ENCODE data around the gene PPP1R3E. TPM values are rescaled to one million over a fixed set of nuclear protein-coding genes. Genes with fewer than 3 reads are reported as not detected.
A peak's percentile ranks its signal among the peaks of the same experiment; 100 is the strongest.

Gene PPP1R3E
- polyA plus RNA-seq, 5 donors = 18.4 to 24.7 (median 22.0) TPM

- DNase-seq = no peak
Observed at GRCh38 chr14:23323838-23324454, 21.3 kb upstream of the PPP1R3E start.

DNA sequence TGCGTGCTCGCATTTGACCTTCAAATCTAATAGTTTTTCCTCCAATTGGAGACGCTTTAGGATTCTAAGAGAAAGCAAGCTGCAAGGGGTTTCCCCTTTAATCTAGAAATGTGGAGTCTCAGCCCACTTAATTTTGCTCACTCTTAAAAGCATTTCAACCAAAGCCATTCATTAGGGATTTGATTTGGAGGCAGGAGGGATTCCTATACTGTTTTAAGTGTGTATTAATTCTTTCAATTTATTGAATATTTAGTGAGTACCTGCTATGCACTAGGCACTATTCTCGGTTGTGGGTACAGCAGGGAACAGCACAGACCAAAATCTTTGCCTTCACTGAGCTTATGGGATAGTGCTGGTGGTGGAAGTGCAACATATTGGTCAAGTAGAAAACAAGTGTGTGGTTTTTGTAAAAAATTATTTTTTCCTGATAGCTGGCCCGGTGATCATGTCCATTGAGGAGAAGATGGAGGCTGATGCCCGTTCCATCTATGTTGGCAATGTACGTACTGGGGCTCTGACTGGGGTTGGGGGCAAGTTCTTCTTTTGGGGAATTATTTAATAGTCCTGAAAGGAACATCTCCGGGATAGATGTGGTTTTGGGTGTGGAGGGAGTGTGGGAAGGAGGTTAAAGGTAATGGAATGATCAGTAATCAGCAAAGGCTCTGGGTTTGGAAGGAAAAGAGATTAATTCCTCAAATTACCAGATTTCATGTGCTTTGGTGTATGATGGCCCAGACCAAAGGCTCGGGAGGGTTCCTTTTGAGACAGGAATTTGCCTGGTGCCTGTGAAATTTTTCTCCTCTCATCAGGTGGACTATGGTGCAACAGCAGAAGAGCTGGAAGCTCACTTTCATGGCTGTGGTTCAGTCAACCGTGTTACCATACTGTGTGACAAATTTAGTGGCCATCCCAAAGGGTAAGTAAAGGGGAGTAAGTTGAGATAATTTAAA is 20.2 kb upstream of the PPP1R3E start:
- no peak for DNase-seq

GRCh38 chr14:23321572-23322547 is 19.2 kb upstream of the PPP1R3E start:
- DNase-seq = no peak

GRCh38 chr14:23320584-23321571 is 18.2 kb upstream of the PPP1R3E start, which contains the start of gene PABPN1:
Gene PABPN1, plus strand, starts transcription at chr14:23321457. Its CDS starts 13 bp downstream, at chr14:23321470.
- peak; percentile 99 to 100 for DNase-seq

GRCh38 chr14:23319746-23320583 is 17.3 kb upstream of the PPP1R3E start:
- DNase-seq = no peak

GRCh38 chr14:23316300-23316699 is 13.6 kb upstream of the PPP1R3E start:
- no peak for DNase-seq

- DNase-seq = no peak
Observed at GRCh38 chr14:23310546-23310945, 7.9 kb upstream of the PPP1R3E start.

DNA sequence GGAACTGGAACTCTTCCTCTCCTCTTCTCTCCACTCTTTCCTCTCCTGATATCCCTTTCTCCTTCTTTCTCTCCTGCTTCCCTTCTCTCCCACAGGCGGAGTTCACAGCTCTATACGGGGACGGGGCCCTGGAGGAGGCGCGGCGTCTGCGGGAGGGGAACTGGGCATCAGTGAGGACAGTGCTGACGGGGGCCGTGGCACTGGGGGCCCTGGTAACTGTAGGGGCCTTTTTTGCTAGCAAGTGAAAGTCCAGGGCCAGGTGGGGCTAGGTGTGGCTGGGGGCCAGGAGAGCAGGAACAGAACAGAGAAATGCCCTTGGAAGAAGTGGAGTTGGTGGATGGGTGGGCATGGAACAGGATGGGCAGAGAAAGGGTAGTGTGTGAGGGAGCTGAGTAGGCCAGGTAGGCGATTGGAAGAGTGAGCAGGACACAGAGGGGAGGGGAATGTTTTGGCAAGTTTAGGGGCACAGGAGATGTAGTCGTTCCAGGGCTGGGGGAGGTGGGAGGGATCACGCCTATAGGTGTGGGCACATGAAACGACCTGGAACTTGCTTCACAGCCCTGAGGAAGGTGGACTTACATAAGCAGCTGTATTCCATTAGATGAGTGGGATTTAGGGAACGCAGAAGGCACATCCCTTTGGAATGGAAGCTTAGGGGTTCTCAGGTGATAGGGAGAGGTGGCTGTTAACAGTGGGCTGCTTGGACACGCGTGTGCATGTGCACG is 6.2 kb upstream of the PPP1R3E start:
- no peak for DNase-seq

GRCh38 chr14:23307687-23308644 is 5.3 kb upstream of the PPP1R3E start:
- no peak for DNase-seq

- DNase-seq = no peak
Observed at GRCh38 chr14:23307146-23307530, 4.5 kb upstream of the PPP1R3E start.

GRCh38 chr14:23306412-23307145 is 3.9 kb upstream of the PPP1R3E start, which contains the start of gene BCL2L2:
Gene BCL2L2, plus strand, starts transcription at chr14:23306833. Its CDS starts 935 bp downstream, at chr14:23307768.
- DNase-seq = peak; percentile 91 to 93

GRCh38 chr14:23301969-23302289 is 730 bp downstream of the PPP1R3E start:
- no peak for DNase-seq

GRCh38 chr14:23301288-23301968 is 1.2 kb downstream of the PPP1R3E start:
- DNase-seq = peak; percentile 99 to 100

DNA sequence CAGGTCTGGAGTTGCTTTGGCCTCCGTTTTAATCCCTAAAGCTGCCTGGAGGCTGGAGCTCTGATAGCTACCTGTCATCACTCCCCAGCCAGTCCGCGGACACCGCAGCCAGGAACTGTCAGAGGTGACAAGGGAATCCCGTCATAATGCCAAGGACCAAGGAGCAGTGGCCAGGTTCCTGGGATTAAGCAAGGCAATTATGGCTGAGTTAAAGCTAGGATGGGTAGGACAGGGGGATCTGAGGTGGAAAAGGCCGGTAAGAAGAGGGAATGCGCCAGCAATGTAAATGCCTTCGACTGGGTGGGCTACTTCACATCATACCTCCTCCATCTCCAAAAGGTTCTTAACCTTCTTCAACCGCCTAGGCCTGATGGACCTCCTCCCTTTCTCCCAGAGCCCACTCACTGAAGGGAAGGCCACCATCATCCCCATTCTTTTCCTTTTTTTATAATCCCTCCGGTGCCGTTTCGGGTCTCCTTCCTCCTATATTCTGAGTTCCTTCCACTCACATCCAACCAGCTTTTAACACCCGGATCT is 1.9 kb downstream of the PPP1R3E start:
- peak in 1 of 2 donors; percentile 39 for DNase-seq

DNA sequence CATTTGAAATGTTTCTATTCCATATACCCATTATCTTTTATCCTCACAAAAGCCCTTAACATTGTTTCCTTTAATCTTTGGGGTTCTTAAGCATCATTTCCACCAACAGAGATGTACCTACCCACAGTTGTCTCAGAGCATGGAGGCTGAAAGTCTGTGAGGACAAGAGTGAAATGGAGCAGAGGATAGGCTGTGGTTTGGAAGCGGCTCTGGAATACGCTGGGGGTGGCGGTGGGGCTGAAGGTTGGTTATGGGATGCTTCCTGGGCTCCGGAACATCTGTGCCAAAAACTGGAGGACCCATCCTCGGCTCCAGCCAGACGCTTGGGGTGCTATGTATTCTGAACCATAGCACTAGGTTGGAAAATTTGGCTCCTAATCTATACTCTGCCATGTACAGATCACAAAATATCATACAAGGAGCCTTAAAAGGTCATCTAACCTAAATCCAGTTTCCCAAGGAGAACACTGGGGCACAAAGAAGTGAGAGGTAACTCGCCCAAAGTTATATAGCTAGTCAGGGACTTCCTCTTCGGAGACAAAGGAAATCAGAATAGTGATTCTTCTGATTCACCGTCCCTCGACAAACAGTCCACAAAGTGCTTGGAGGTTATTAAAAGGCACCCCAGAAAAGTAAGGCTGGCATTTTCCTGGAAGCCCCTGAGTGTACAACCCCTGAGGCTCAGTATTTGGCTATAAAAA is 2.5 kb downstream of the PPP1R3E start:
- DNase-seq = no peak
